Measurements from ENCODE around the gene ZSWIM1.
"Not testable (repeated sequence)": the region's sequence is repeated elsewhere in the genome, so short reads cannot be mapped to it uniquely, and the experiment has no call there.

Gene ZSWIM1

DNA sequence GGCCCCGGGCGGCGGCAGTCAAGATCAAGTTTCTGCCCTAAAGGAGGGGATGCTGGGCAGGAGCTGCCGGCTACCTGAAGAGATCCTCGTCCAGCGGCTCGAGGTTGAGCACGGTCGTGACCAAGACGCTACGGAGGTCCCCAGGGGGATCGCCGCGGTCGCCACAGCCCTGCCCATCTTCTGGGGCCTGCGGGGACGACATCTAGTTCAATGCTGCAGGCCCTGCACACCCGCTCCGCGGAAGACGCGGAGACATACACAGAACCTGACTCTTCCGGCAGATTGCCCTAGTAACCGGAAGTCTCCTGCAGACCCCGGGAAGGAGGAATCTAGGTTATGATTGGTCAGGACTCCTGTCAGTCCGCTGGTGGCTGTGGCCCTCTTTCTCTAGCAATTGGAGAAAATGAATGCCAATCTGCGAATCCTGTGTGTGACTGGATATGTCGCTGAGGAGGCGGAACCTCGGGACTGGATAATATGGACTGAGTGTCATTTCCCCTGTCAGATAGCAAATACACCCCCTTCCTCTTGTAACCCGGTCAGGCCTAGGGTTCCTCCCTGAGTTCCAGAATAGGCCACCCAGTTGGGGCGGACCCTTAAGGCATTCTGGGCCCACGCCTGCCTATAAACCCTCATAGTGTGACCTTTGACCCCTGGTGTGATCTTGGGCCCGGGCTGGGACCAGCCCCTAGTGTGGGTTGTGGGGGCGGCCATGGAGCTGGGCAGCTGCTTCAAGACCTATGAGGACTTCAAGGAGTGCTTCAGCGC is 23.7 kb upstream of the ZSWIM1 start, which contains the start of the genes ACOT8 and ZSWIM3:
ACOT8 (minus strand) TSS at position 279 of the 768 bp plus-strand sequence; CDS start at position 202, 77 bp downstream.
ZSWIM3 (plus strand) TSS at position 501 of the 768 bp plus-strand sequence; CDS start at position 713, 212 bp downstream.
- peak; percentile 97 for DNase-seq

DNA sequence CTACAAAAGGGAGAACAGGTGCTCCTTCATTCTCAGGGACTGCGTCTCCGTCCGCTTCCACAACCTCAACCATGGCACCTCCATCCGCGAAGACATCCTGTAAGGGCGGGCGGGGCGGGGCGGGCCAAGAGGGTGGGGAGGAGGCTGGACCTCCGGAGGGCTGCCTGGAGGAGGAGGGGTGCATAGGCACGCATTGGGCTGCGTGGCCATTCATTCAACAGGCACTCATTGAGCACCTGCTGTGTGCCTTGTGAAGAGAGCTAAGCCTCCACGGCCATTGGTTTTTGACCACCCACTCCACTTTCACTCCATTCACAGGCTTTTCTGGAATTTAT is 23.2 kb upstream of the ZSWIM1 start:
- no peak for DNase-seq

DNA sequence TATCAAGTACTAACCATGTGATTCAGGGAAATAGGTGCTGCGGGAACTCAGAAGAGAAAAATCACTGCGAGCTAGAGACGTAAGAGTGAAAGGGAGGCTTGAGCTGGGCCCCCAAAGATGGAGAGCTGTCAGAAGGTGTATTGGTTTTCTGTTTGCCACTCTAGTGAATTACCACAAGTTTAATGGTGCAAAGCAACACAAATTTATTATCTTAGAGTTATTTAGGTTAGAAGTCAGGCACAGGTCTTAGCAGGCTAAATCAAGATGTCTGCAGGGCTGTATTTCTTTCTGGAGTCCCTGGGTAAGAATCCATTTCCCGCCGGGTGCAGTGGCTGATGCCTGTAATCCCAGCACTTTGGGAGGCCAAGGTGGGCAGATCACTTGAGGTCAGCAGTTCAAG is 21.1 kb upstream of the ZSWIM1 start:
- DNase-seq: no peak

DNA sequence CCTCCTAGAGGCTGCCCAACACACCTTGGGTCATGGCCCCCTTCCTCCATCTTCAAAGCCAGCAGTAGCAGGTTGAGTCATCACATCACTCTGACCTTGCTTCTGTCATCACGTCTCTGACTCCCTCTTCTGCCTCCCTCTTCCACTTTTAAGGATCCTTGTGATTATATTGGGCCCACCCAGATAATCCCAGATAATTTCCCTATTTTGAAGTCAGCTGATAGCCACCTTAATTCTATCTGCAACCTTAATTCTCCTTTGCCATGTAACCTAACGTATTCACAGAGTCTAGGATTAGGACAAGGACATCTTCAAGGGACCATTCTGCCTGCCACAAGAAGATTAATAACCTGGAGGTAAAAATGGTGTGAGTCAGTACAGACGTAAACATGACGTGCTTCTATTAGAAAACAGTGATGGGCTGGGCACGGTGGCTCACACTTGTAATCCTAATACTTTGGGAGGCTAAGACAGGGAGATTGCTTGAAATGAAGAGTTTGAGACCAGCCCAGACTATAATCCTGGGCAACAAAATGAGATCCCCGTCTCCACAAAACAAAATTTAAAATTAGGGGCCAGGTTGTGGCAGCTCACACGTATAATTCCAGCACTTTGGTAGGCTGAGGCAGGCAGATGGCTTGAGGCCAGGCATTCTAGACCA is 20.3 kb upstream of the ZSWIM1 start:
- DNase-seq: no peak

DNA sequence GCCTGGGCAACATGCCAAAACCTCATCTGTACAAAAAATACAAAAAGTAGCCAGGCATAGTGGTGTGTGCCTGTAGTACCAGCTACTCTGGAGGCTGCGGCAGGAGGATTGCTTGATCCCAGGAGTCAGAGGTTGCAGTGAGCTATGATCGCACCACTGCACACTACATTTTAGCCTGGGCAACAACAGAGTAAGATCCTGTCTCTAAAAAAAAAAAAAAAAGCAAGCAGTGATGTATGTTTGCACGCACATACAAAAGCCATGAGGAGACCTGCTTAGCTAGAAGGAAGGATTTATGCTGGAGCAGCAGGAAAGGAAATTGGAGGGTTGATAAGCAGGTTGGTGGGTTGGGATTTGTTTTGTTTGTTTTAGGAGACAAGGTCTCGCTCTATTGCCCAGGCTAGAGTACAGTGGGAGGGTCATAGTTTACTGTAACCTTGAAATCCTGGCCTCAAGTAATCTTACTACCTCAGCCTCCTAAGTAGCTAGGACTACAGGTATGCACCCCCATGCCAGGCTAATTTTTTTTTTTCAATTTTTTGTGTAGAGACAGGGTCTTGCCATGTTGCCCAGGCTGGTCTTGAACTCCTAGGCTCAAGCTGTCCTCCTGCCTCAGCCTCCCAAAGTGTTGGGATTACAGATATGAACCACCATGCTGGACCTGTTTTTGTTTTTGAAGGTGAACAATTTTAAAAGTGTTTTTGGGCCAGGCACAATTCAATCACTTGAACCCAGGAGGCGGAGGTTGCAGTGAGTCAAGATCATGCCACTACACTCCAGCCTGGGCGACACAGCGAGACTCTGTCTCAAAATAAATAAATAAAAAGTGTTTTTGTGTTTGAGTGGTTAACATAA is 19.6 kb upstream of the ZSWIM1 start:
- DNase-seq: no peak

DNA sequence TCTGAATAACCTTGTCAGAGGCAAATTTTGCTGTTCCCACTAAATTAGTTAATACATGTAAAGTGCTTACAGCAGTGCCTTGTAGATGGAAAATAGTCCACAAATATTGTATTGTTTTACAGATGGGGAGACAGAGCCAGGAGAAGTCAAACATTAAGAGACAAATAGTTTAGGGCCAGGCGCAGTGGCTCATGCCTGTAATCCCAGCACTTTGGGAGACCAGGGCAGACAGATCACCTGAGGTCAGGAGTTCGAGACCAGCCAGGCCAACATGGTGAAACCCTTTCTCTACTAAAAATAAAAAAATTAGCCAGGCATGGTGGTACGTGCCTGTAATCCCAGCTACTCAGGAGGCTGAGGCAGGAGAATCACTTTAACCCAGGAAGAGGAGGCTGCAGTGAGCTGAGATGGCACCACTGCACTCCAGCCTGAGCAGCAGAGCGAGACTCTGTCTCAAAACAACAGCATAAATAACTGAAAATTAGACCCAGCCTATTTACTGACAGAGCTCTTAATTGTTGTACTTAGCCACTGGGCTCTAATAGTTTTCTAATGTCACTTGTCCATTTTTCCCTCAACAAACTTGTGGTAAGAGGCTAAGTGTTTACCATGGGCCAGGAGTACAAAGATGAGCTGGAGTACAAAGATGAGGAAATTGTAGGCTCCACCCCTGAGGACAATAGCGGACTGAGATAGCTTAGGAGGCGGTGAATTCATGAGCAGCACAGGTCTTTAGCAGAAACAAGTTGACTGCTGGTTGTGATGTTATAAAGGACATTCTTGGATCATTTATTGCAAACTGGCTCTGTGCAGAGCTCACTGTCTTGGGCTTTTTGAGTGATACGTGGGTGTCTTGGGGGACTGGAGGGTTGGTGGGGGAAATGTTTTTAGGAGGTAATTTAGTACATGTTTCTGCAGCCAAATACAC is 17.2 kb upstream of the ZSWIM1 start:
- no peak for DNase-seq

DNA sequence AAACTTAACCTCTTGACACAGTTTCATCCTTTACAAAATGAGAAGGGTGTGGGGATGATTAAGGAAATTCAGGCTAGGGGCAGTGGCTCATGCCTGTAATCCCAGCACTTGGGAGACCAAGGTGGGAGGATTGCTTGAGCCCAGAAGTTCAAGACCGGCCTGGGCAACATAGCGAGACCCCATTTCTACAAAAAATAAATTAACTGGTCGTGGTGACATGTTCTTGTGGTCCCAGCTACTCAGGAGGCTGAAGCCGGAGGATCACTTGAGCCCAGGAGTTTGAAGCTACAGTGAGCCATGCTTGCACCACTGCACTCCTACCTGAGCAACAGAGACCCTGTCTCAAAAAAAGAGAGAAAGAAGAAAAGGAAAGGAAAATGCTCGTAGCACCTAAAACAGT is 14.6 kb upstream of the ZSWIM1 start:
- no peak for DNase-seq

DNA sequence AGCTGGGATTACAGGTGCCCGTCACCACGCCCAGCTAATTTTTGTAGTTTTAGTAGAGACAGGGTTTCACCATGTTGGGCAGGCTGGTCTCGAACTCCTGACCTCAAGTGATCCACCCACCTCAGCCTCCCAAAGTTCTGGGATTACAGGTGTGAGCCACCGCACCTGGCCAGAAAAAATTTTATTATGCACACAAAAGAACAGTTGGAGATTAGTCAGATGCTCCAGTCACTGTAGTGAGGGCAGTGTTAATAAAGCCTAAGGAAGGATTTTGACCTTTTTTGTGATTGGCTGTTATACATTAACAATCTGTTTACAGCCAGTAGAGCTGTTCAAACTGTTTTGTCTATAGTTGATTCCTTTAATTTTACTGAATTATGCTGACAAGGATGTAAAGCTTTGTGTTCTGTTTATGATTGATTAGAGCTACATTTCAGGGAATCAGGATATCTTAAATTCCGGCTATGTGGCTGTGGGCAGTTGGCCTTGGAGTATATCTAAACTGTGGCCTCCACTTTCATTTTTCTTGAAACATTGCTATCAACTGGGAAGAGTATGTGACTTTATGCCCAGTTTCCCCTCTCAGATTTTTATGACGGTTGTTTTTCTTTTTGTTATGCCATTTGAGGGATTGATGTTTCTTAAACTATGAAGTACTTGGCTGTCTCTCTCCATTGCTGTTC is 13.8 kb upstream of the ZSWIM1 start:
- no peak for DNase-seq

DNA sequence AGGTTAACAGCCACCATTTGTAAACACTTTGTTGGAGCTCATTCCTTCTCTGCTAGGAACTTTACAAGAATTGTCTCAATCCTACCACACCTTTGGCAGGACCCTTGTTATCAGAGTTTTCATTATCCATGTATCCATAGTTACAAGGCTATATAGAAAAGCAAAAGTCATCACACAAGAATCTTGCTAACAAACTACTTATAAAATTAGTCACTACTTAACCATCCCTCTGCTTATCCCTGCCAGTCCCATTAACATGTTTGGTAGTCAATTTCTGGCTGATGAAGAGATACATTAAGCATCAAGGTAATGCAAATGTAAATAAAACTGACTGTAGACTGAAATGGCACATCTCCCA is 13.2 kb upstream of the ZSWIM1 start:
- DNase-seq: no peak

DNA sequence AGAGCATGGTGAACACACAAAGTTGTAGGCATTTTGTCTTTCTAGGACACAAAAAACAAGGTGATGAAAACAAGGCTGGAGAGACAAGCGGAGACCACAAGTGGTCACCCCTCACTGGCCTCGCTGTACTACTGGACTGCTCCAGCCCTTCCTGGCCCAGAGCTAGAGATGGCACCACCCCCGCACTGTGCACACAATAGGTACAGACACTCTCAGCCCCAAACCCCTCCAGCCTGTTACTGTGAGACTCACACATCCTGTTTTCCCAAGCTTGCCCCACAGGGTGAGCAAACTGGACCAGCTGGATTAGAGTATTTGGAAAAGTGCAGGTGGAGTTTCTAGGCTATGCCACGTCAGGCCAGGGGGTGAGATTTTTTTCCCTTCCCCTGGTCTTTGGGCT is 8.4 kb upstream of the ZSWIM1 start:
- DNase-seq: no peak

DNA sequence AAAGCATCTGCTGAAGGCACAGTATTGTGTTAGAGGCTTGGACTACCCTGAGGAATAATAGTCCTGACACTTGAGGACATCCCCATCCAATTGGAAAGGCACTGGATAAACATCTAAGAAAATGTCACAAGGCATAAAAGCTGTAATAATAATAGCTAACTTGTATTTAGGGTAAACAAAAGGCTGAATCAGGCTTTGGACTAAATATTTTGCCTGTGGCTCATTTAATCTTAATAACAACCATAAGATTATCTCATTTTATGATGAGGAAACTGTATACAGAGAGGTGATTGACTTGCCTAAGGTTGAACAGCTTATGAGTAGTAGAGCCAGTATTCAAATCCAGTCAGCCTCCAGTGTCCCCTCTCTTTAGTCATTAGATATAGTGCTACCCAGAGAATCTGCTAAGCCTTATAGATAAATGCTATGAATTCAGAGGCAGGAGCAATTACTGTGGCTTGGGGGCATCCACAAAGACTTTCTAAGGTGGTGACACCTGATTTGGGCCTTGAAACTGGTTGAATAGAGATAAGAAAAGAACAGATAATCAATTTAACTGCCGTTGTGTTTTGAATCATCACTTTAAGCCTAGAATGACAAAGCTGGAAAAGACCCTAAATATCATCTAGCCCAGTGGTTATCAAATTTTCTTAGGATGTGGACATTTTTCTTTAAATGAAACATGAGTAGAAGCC is 7.5 kb upstream of the ZSWIM1 start:
- no peak for DNase-seq

DNA sequence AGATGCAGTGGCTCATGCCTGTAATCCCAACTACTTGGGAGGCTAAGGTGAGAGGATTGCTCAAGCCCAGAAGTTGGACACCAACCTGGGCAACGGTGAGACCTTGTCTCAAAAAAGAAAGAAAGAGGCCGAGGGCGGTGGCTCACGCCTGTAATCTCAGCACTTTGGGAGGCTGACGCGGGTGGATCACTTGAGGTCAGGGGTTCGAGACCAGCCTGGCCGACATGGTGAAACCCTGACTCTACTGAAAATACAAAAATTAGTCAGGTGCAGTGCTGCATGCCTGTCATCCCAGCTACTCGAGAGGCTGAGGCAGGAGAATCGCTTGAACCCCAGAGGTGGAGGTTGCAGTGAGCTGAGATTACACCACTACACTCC is 6.9 kb upstream of the ZSWIM1 start:
- not testable (repeated sequence) for DNase-seq

DNA sequence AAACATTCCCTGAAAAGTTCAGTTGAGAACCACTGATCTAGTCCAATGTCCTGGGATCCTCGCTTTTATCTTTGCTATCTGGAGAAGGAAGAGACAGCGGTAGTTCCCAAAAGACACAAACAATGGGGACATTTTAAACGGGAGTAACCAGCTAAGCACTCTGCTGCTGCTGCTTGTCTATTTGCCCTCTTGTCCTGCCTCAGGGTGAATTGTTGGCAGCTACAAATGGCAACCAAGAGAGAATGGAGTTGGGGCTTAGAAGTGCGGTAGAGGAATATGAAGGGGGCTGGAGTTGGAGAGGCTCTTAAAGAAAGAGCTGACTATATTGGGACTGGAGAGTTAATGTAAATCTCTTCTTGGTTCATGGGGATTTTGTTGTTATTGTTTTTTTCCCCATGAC is 6.5 kb upstream of the ZSWIM1 start:
- no peak for DNase-seq

DNA sequence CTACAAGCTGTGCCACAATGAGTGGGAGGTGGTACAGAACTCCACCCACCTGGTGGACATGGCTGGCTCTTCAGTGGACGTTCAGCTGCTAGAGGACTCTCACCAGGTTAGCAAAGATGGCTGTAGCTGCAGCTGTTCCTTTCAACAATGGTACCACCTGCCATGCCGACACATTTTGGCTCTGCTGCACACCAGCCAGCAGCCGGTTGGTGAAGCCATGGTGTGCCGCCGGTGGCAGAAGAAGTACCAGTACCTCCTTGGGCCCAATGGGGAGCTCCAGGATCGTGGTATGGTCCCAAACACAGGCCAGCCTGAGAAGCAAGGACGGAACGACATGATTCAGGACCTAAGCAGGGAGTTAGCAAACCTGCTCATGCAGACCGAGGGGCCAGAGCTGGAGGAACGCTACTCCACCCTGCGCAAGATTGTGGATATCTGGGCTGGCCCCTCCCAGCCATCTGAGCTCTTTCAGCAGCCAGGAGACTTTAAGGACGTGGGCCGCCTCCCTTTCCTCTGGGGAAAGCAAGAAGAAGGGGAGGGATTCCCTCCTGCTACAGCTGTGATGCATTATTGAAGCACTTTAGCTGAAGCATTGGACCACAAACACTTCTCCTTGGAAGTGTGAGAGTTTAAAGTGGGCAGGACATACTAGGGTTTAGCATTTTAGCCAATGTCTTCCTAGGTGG is 2.8 kb upstream of the ZSWIM1 start:
- no peak for DNase-seq

DNA sequence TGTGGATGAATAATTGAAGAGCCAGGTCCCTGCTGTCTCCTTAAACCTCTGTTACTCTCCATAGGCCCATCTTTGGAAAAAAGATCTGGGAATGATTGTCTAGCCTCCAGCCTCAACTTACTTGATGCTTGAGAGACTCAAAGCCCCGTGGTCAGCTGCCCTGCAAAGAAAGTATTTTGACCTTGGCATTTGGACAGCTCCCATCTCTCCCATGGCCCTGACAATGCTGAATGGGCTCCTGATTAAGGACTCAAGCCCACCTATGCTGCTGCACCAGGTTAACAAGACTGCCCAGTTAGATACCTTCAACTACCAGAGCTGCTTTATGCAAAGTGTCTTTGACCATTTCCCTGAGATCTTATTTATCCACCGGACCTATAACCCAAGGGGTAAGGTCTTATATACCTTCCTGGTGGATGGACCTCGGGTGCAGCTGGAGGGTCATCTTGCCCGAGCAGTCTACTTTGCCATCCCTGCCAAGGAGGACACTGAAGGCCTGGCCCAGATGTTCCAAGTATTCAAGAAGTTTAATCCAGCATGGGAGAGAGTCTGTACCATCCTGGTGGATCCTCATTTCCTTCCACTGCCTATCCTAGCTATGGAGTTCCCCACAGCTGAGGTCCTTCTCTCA is 1.6 kb downstream of the ZSWIM1 start:
- DNase-seq: no peak

DNA sequence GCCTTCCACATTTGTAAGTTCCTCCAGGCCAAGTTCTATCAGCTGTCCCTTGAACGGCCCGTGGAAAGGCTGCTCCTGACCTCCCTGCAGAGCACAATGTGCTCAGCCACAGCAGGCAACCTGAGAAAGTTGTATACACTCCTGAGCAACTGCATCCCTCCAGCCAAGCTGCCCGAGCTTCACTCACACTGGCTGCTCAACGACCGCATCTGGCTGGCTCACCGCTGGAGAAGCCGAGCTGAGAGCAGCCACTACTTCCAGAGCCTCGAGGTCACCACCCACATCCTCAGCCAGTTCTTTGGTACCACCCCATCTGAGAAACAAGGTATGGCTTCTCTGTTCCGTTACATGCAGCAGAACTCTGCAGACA is 2.1 kb downstream of the ZSWIM1 start:
- DNase-seq: no peak

DNA sequence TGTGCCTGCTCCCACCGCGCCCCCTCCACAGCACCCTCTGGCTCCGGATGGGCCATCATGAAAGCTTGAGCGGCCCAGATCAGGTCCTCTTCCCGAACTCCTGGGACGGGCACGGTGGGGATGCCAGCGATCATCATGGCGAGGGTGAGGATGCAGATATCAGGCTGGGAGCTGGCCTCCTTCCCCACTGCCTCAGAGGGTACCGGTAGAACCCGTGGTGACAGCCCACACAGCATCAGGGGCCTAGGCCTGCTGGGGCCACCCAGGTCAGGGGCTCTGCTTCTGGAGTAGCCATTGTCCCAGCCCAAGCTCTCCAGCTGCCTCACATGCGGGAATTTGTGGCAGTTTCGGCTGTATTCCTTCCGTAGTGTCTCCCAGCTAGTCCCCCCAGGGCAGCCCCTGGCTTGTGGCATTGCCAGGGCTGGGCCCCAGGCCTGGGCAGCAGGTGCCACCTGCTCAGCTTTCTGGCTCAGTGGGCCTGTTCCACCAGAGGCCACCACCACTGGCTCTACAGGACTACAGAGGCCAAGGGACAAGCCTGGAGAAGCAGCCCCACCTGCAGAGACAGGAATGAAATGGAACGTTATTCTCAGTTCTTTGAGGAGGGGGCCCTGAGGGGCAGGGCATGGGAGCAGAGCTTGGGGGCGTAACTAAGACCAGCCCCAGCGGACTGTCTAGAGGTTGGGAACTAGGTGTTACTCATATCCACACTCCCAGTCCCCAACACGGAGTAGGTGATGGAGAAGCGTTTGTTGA is 5.7 kb downstream of the ZSWIM1 start:
- DNase-seq: no peak

DNA sequence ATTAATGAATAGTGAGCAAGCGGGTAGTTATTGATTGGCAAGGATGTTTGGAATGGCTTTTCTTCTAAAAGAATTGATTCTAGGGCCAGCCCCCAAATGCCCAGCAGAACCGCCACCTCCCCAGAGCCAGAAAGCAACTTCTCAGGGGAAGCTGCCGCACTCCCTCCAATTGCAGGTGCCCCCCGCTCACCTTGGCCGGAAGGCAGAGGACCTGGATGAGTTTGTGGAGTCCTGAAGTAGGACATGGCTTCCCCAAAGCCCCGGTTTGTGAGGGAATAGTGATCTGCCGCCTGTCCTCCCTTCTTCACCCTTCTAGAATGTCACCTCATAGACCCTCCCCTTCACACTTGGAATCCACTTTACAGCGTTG is 6.3 kb downstream of the ZSWIM1 start, which contains the start of gene SPATA25:
SPATA25 (minus strand) TSS at position 277 of the 370 bp plus-strand sequence; CDS start at position 245, 32 bp downstream.
- no peak for DNase-seq

DNA sequence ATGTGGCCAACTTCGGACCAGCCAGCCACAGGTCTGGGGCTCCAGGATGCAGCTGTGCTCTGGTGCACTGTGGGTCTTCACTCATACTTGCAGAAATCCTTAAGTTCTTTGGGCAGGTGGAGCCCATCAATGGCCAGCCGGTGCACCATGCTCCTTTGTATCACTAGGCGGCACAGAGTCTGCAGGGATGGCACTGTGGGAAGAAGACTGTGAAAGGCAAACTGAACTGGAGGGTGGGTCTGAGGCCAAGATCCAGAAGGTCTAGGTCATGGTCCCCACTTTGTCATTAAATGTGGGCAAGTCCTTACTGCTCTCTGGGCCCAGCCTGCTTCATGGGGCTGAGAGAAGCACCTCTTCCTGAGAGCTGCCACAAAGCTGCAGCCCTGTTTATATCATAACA is 7.7 kb downstream of the ZSWIM1 start:
- no peak for DNase-seq
